ENCODE results near the gene ATG5. TPM values are rescaled to one million over a fixed set of nuclear protein-coding genes. Genes with fewer than 3 reads are reported as not detected.

Gene ATG5
- total and polyA plus RNA-seq, 2 donors (not counting 1 experiment from before 2014, with no cell fraction given), result 13.6 to 26.3 TPM

DNA sequence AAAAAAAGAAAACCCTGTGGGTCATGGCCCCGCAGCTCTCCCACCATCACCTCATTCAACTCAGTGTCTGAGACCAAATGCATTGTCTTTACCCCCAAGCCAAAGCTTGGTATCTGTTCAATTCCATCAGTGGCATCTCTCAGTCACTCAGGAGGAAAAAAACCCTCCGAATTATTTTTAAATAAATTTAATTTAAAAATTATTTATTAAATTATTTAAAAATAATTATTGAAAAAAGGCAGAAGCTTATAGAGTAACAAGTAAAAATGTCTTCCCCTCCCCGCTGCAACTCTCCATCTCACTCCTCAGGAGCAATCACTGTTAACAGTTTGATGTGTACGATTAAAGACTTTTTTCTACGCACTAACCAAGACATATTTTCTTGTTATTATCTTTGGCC lies 188.7 kb downstream of the ATG5 start:
- Histone ChIP-seq H3K36me3 (replicated peaks in 1 of 2; ENCODE audit: control extremely low read depth in 1 of 2, control insufficient read depth in 1 of 2, extremely low read depth in 1 of 2, insufficient read depth in 2 of 2, low read length in 1 of 2) (no peaks in the 10 kb centered on the region), H3K4me1 (ENCODE audit: control insufficient read depth in 2 of 2, insufficient read depth in 2 of 2, low read length in 2 of 2) (peaks cover 8% of the 10 kb centered on the region in 2 donors), H3K9ac (ENCODE audit: low read length) (no peak overlapping the region), H2AFZ (ENCODE audit: insufficient read depth, low read depth, low read length, poor library complexity, severe bottlenecking) (no peak overlapping the region), H4K20me1 (ENCODE audit: control insufficient read depth, insufficient read depth, low read length, poor library complexity, severe bottlenecking) (no peaks in the 10 kb centered on the region), H3K79me2 (ENCODE audit: control insufficient read depth, insufficient read depth, low read length) (no peaks in the 10 kb centered on the region), H3K9me3 (ENCODE audit: control extremely low read depth in 1 of 3, control insufficient read depth in 2 of 3, insufficient read depth in 1 of 3, low read length in 2 of 3) (no peaks in the 10 kb centered on the region), H3K4me2 (replicated peaks; ENCODE audit: low read depth, low read length, poor library complexity, severe bottlenecking) (no peak overlapping the region), H3K4me3 (ENCODE audit: control extremely low read depth in 1 of 5, extremely low read depth in 1 of 5, insufficient read depth in 1 of 5, low read depth in 2 of 5, low read length in 4 of 5) (no peak overlapping the region), H3K27me3 (replicated peaks in 1 of 4; ENCODE audit: control extremely low read depth in 1 of 4, control insufficient read depth in 3 of 4, insufficient read depth in 4 of 4, low read length in 3 of 4) (no peaks in the 10 kb centered on the region), H3K27ac (ENCODE audit: low read length in 2 of 2) (no peak overlapping the region)
- Mint-ChIP-seq H3K4me1 (peaks cover 14% of the 10 kb centered on the region), H3K27me3 (peaks cover 3% of the 10 kb centered on the region), H3K9me3 (ENCODE audit: insufficient read depth) (no peaks in the 10 kb centered on the region), H3K27ac (no peak overlapping the region), H3K4me3 (no peak overlapping the region)
- intact Hi-C loops (cut with micrococcal nuclease), result no loop called here
- DNase-seq, result no peak
- no peak for ATAC-seq (ENCODE audit: low read depth)
- WGBS (ENCODE audit: insufficient coverage), result 93% methylated on average over 2 of the region's 5 CpGs
- POLR2A ChIA-PET, result no interaction called here
- CTCF ChIA-PET, result no interaction called here
- TF ChIP-seq, protein P1, sequence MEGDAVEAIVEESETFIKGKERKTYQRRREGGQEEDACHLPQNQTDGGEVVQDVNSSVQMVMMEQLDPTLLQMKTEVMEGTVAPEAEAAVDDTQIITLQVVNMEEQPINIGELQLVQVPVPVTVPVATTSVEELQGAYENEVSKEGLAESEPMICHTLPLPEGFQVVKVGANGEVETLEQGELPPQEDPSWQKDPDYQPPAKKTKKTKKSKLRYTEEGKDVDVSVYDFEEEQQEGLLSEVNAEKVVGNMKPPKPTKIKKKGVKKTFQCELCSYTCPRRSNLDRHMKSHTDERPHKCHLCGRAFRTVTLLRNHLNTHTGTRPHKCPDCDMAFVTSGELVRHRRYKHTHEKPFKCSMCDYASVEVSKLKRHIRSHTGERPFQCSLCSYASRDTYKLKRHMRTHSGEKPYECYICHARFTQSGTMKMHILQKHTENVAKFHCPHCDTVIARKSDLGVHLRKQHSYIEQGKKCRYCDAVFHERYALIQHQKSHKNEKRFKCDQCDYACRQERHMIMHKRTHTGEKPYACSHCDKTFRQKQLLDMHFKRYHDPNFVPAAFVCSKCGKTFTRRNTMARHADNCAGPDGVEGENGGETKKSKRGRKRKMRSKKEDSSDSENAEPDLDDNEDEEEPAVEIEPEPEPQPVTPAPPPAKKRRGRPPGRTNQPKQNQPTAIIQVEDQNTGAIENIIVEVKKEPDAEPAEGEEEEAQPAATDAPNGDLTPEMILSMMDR (IDR thresholded peaks at IDR 0.05), result no peak
- TF ChIP-seq EZH2 (IDR thresholded peaks at IDR 0.05; ENCODE audit: borderline replicate concordance, insufficient read depth, low read depth, low read length, poor library complexity, severe bottlenecking), result no peak

DNA sequence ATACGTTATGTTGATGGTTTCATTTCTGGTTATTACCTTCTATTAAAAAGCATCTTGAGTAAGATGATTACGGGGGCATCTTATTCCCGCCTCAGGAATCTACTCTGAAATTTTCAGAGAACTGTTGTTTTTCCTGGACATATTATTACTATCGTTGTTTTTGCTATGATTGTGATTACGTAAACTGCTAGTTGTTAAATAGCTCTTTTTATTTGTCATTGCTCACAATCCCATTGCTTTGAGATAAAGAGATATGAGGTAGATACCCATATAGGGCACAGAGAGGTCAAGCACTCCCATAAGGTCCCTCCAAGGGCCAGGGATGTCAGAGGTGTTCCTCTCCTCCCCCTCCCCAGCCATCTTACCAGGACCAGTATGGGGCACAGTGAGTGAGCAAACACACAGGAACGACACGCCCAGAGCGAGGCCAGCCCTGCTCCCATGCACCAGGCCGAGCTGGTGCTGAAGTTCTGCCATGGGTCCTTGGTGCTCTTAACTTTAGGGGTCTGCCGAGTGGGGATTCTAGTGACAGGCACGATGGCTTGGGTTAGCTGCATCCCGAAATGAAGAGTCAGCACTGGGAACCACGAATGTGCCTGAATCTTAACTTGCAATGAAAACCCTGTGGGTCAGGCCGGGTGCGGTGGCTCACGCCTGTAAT lies 189.5 kb downstream of the ATG5 start:
- H3K27me3 Mint-ChIP-seq, result peaks cover 3% of the 10 kb centered on the region
- H3K27ac Mint-ChIP-seq, result no peak overlapping the region
- H3K4me3 Mint-ChIP-seq, result no peak overlapping the region
- WGBS (ENCODE audit: insufficient coverage), result 93% methylated on average over 8 of the region's 16 CpGs
- Histone ChIP-seq H3K9ac (ENCODE audit: low read length) (no peak overlapping the region), H2AFZ (ENCODE audit: insufficient read depth, low read depth, low read length, poor library complexity, severe bottlenecking) (no peak overlapping the region), H3K27ac (ENCODE audit: low read length in 2 of 2) (no peak overlapping the region), H3K4me2 (replicated peaks; ENCODE audit: low read depth, low read length, poor library complexity, severe bottlenecking) (no peak overlapping the region), H3K9me3 (ENCODE audit: control extremely low read depth in 1 of 3, control insufficient read depth in 2 of 3, insufficient read depth in 1 of 3, low read length in 2 of 3) (no peaks in the 10 kb centered on the region), H3K4me3 (ENCODE audit: control extremely low read depth in 1 of 5, extremely low read depth in 1 of 5, insufficient read depth in 1 of 5, low read depth in 2 of 5, low read length in 4 of 5) (no peak overlapping the region), H3K27me3 (replicated peaks in 1 of 4; ENCODE audit: control extremely low read depth in 1 of 4, control insufficient read depth in 3 of 4, insufficient read depth in 4 of 4, low read length in 3 of 4) (no peaks in the 10 kb centered on the region), H3K79me2 (ENCODE audit: control insufficient read depth, insufficient read depth, low read length) (no peaks in the 10 kb centered on the region), H4K20me1 (ENCODE audit: control insufficient read depth, insufficient read depth, low read length, poor library complexity, severe bottlenecking) (no peaks in the 10 kb centered on the region), H3K36me3 (replicated peaks in 1 of 2; ENCODE audit: control extremely low read depth in 1 of 2, control insufficient read depth in 1 of 2, extremely low read depth in 1 of 2, insufficient read depth in 2 of 2, low read length in 1 of 2) (no peaks in the 10 kb centered on the region), H3K4me1 (ENCODE audit: control insufficient read depth in 2 of 2, insufficient read depth in 2 of 2, low read length in 2 of 2) (peaks cover 0 to under 1% of the 10 kb centered on the region in 2 donors)
- TF ChIP-seq, protein P1 (IDR thresholded peaks at IDR 0.05), result no peak
- no peak for TF ChIP-seq EZH2 (IDR thresholded peaks at IDR 0.05; ENCODE audit: borderline replicate concordance, insufficient read depth, low read depth, low read length, poor library complexity, severe bottlenecking)
- intact Hi-C loops (cut with micrococcal nuclease), result no loop called here
- POLR2A ChIA-PET, result interaction anchor here (0.5 kb wide), 1 partner anchor 8 kb away, joined by 4 read pairs; no protein-coding TSS in a partner anchor
- no peak for ATAC-seq (ENCODE audit: low read depth)
- H3K4me1 Mint-ChIP-seq, result peaks cover 6% of the 10 kb centered on the region
- no peaks in the 10 kb centered on the region for H3K9me3 Mint-ChIP-seq (ENCODE audit: insufficient read depth)
- no peak for DNase-seq
- CTCF ChIA-PET, result no interaction called here

All from B cell (primary cell).